Keratinocyte (primary cell): ENCODE measurements around the gene ETF1. TPM values are rescaled to one million over a fixed set of nuclear protein-coding genes. Genes with fewer than 3 reads are reported as not detected.
A peak's percentile ranks its signal among the peaks of the same experiment; 100 is the strongest.

Experiments used
- DNase-seq: peaks from one replicate; pipeline ENCODE4 v3.0.0-alpha.2; 2011; ENCODE audit warnings: low read depth, missing footprints, low spot score
- FAIRE-seq: peaks from 2 replicates; lab custom pipeline; 2011; peaks lifted over from hg19 to GRCh38; lab: Jason Lieb, UNC
- H2AFZ ChIP-seq: 2 replicates; pipeline ENCODE4 v1.6.0; 2012; ENCODE audit warnings: low read length, control low read depth, inconsistent platforms; ENCODE audit not compliant: control insufficient read depth
- H3K27ac ChIP-seq: 2 replicates; pipeline ENCODE4 v1.5.1; 2011; ENCODE audit warnings: low read length; ENCODE audit not compliant: control insufficient read depth, insufficient read depth
- H3K27me3 ChIP-seq: 3 replicates; pipeline ENCODE4 v1.6.0; 2011; ENCODE audit warnings: low read length; ENCODE audit not compliant: control insufficient read depth, insufficient read depth; ENCODE audit errors: extremely low read depth
- H3K36me3 ChIP-seq, 2 experiments: 2 replicates in 1 of 2; 3 replicates in 1 of 2; pipeline ENCODE4 v1.5.1; 2011; ENCODE audit warnings: low read length in 2 of 2, mild to moderate bottlenecking in 1 of 2; ENCODE audit not compliant: control insufficient read depth in 2 of 2, insufficient read depth in 2 of 2; ENCODE audit errors: extremely low read depth in 1 of 2
- H3K4me1 ChIP-seq: 3 replicates; pipeline ENCODE4 v1.5.1; 2011; ENCODE audit warnings: low read length; ENCODE audit not compliant: control insufficient read depth, insufficient read depth; ENCODE audit errors: extremely low read depth
- H3K4me2 ChIP-seq: 3 replicates; pipeline ENCODE4 v1.6.0; 2011; ENCODE audit warnings: low read depth, low read length; ENCODE audit not compliant: control insufficient read depth, insufficient read depth; ENCODE audit errors: extremely low read depth
- H3K4me3 ChIP-seq, 3 experiments: fragments of 200-600 bp in 1 of 3; sonication (generic) in 1 of 3; 2 replicates in 2 of 3; 3 replicates in 1 of 3; pipeline ENCODE4 v1.5.1; 2011 to 2016; ENCODE audit warnings: low read length in 3 of 3, mild to moderate bottlenecking in 3 of 3, control low read depth in 2 of 3, inconsistent platforms in 1 of 3, low read depth in 1 of 3, mixed read lengths in 1 of 3, mixed run types in 1 of 3, moderate library complexity in 1 of 3; ENCODE audit not compliant: control insufficient read depth in 2 of 3, insufficient read depth in 2 of 3; ENCODE audit errors: extremely low read depth in 1 of 3
- H3K79me2 ChIP-seq: 2 replicates; pipeline ENCODE4 v1.6.0; 2012; ENCODE audit warnings: low read length; ENCODE audit not compliant: control insufficient read depth, insufficient read depth
- H3K9ac ChIP-seq: 3 replicates; pipeline ENCODE4 v1.6.0; 2011; ENCODE audit warnings: low read length; ENCODE audit not compliant: control insufficient read depth, insufficient read depth; ENCODE audit errors: extremely low read depth
- H3K9me1 ChIP-seq: 3 replicates; pipeline ENCODE4 v1.6.0; 2011; ENCODE audit warnings: low read length; ENCODE audit not compliant: control insufficient read depth, insufficient read depth; ENCODE audit errors: extremely low read depth
- H3K9me3 ChIP-seq: 2 replicates; pipeline ENCODE4 v1.5.1; 2012; ENCODE audit warnings: low read depth, low read length; ENCODE audit not compliant: control insufficient read depth
- H4K20me1 ChIP-seq: 3 replicates; pipeline ENCODE4 v1.6.0; 2011; ENCODE audit warnings: low read length; ENCODE audit not compliant: control insufficient read depth, insufficient read depth; ENCODE audit errors: extremely low read depth
- CTCF ChIP-seq, 3 experiments: IDR thresholded peaks in 1 of 3; conservative IDR thresholded peaks in 1 of 3; optimal IDR thresholded peaks in 1 of 3; 2 replicates in 2 of 3; 3 replicates in 1 of 3; pipeline versions ENCODE3 to v1.5.1; 2011; ENCODE audit warnings: low read length in 3 of 3, mild to moderate bottlenecking in 3 of 3, moderate library complexity in 2 of 3, control low read depth in 1 of 3, inconsistent platforms in 1 of 3; ENCODE audit not compliant: insufficient read depth in 2 of 3; ENCODE audit errors: extremely low read depth in 1 of 3
- EZH2 ChIP-seq: IDR thresholded peaks from one replicate; pipeline ENCODE4 v1.6.1; 2012; ENCODE audit warnings: inconsistent platforms, mild to moderate bottlenecking, low read length, moderate library complexity
- dilution Hi-C: fragments of 300-500 bp; cut with MboI; formaldehyde crosslinking; loops from one replicate; pipeline ENCODE4 v1.7.0; 2020; ENCODE audit warnings: low sequenced_read_pairs; ENCODE audit not compliant: extremely low pct_ligation_motif_present
- polyA plus RNA-seq, 5 experiments: library from polyadenylated mRNA; depleted of rRNA in 3 of 5; stranded (reverse) in 3 of 5; stranded (forward) in 1 of 5; unstranded in 1 of 5; fragments of >200 nt; gene quantifications; 1 replicate in 1 of 5; 2 replicates in 3 of 5; 3 replicates in 1 of 5; pipeline versions ENCODE4 v1.2.1 to v1.2.3, GENCODE V29; 2011 to 2012; ENCODE audit warnings: missing spikeins in 2 of 5, low read depth in 1 of 5, low replicate concordance in 1 of 5

Gene ETF1
- polyA plus RNA-seq, 1 donor (not counting 4 experiments of a cell fraction or from before 2014, with no cell fraction given) = 137 TPM

- Histone ChIP-seq H2AFZ (no peak overlapping the region), H3K9ac (no peak overlapping the region), H3K9me3 (no peaks in the 10 kb centered on the region), H3K27me3 (no peaks in the 10 kb centered on the region), H3K9me1 (no peaks in the 10 kb centered on the region), H3K4me2 (peak overlapping the region; percentile 11), H3K79me2 (peaks cover 12% of the 10 kb centered on the region), H3K36me3 (peaks cover 11 to 20% of the 10 kb centered on the region in 2 experiments), H4K20me1 (peaks cover 16% of the 10 kb centered on the region), H3K27ac (no peak overlapping the region), H3K4me3 (no peak overlapping the region), H3K4me1 (peaks cover 26% of the 10 kb centered on the region)
- TF ChIP-seq CTCF (optimal IDR thresholded peaks at IDR 0.05 in 1 of 3, IDR thresholded peaks at IDR 0.05 in 1 of 3, conservative IDR thresholded peaks at IDR 0.05 in 1 of 3; ENCODE audit: extremely low read depth in 1 of 3, insufficient read depth in 2 of 3, low read length in 3 of 3) = no peak
- no peak for TF ChIP-seq EZH2
- no peak for FAIRE-seq
- DNase-seq = no peak
- dilution Hi-C loops = no loop called here
Measured at GRCh38 chr5:138468133-138468965, 74.7 kb downstream of the ETF1 start.

- Histone ChIP-seq H3K9ac (no peak overlapping the region), H3K4me1 (peaks cover 28% of the 10 kb centered on the region), H3K27ac (no peak overlapping the region), H3K4me2 (no peak overlapping the region), H3K36me3 (peaks cover 11 to 20% of the 10 kb centered on the region in 2 experiments), H3K79me2 (peaks cover 12% of the 10 kb centered on the region), H3K27me3 (no peaks in the 10 kb centered on the region), H2AFZ (no peak overlapping the region), H3K4me3 (no peak overlapping the region), H4K20me1 (peaks cover 16% of the 10 kb centered on the region), H3K9me1 (no peaks in the 10 kb centered on the region), H3K9me3 (no peaks in the 10 kb centered on the region)
- TF ChIP-seq CTCF (optimal IDR thresholded peaks at IDR 0.05 in 1 of 3, IDR thresholded peaks at IDR 0.05 in 1 of 3, conservative IDR thresholded peaks at IDR 0.05 in 1 of 3; ENCODE audit: extremely low read depth in 1 of 3, insufficient read depth in 2 of 3, low read length in 3 of 3) (no peak), EZH2 (no peak)
- no peak for FAIRE-seq
- DNase-seq = no peak
- dilution Hi-C loops = no loop called here
Measured at GRCh38 chr5:138467711-138468132, 75.3 kb downstream of the ETF1 start.
